HG02970 (cell line): ENCODE measurements around the gene TMTC2.

Experiments used
- ATAC-seq: cut with Tn5 transposase; IDR thresholded peaks from one replicate; pipeline ENCODE4 v1.9.1; 2021; ENCODE audit warnings: mild to moderate bottlenecking, moderate library complexity, moderate number of reproducible peaks; ENCODE audit not compliant: unreplicated experiment, low FRiP score

TMTC2 gene

GRCh38 chr12:82981150-82981549, 294.4 kb downstream of the TMTC2 start:
- no peak for ATAC-seq

- no peak for ATAC-seq
Measured at GRCh38 chr12:82994117-82994516, 307.4 kb downstream of the TMTC2 start.

- ATAC-seq, result peak; percentile 77
Measured at GRCh38 chr12:82996168-82996812, 309.6 kb downstream of the TMTC2 start.

GRCh38 chr12:82998509-82998908, 311.8 kb downstream of the TMTC2 start:
- ATAC-seq, result no peak

GRCh38 chr12:83003026-83003425, 316.3 kb downstream of the TMTC2 start:
- no peak for ATAC-seq

GRCh38 chr12:83005534-83006197, 319.0 kb downstream of the TMTC2 start:
- no peak for ATAC-seq

- ATAC-seq, result no peak
Measured at GRCh38 chr12:83008703-83009102, 322.0 kb downstream of the TMTC2 start.

GRCh38 chr12:83010169-83010804, 323.6 kb downstream of the TMTC2 start:
- no peak for ATAC-seq

GRCh38 chr12:83015390-83016217, 328.9 kb downstream of the TMTC2 start:
- no peak for ATAC-seq

- no peak for ATAC-seq
Measured at GRCh38 chr12:83016218-83016835, 329.6 kb downstream of the TMTC2 start.

GRCh38 chr12:83016991-83017390, 330.3 kb downstream of the TMTC2 start:
- no peak for ATAC-seq

GRCh38 chr12:83018088-83018487, 331.4 kb downstream of the TMTC2 start:
- no peak for ATAC-seq

- no peak for ATAC-seq
Measured at GRCh38 chr12:83027021-83027723, 340.5 kb downstream of the TMTC2 start.

GRCh38 chr12:83031196-83031595, 344.5 kb downstream of the TMTC2 start:
- no peak for ATAC-seq

- ATAC-seq, result no peak
Measured at GRCh38 chr12:83036847-83037246, 350.1 kb downstream of the TMTC2 start.

- no peak for ATAC-seq
Measured at GRCh38 chr12:83039413-83039812, 352.7 kb downstream of the TMTC2 start.

GRCh38 chr12:83040339-83040738, 353.6 kb downstream of the TMTC2 start:
- no peak for ATAC-seq

- ATAC-seq, result no peak
Measured at GRCh38 chr12:83040991-83041390, 354.3 kb downstream of the TMTC2 start.

- no peak for ATAC-seq
Measured at GRCh38 chr12:83042441-83043200, 355.9 kb downstream of the TMTC2 start.
